Stimulated activated CD4-positive, alpha-beta T cell treated with anti-CD3 and anti-CD28 coated beads, TNF-alpha, amount 100 ng/mL, for 24 hours (primary cell): ENCODE measurements around the gene FADS1.
A peak's percentile ranks its signal among the peaks of the same experiment; 100 is the strongest.

Experiments used
- DNase-seq, 3 experiments: peaks; one replicate each; pipeline ENCODE4 v3.0.0-alpha.2; 2020; ENCODE audit warnings: low read depth in 3 of 3

FADS1 gene

DNA sequence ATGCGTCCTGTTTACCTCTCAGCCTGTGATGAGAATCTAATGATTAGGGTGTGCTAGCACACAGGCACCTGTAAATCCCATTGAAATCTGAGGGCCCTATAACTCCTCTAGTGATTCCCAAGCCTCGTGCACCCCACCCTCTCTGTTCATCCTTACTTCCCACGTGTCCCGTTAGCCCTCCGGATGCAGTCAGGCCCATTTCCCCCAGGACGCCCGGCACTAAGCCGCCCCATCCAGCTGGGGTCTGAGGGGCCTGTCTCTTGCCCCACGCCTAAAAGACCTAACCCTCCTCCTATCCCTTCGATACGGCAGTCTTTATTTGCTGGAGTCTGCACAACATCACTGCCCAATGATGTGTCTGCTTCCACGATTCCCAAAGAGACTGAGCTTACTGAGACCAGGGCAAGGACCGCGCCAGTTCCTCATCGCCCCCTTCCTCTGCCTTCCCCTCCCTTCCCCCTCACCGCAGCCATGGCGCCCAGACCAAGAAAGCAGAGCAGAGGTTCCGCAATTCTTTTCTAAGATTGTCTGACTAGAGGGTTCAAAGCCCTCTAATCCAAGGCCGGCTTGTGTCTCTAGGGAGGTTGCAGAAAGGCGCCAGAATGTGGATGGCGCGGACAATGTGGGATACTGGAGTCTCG is 10.2 kb upstream of the FADS1 start:
- no peak for DNase-seq

DNA sequence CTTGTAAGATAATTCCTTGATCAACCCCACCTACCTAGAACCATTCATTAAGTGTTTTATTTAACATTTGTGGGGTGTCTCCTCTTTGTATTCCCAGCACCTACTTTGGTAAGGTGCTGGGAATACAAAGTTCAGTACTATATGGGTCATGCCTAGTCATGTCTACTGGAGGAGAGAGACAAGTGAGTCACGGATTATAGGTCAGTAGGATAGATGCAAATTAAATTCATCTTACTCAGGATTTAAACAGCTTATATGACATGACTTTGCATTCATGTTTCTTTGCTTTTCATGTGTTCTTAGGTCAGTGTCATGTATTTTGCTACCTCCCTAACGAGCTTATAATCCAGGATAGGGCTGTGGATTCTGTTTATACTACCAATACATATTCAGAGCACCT is 3.4 kb upstream of the FADS1 start:
- no peak for DNase-seq

DNA sequence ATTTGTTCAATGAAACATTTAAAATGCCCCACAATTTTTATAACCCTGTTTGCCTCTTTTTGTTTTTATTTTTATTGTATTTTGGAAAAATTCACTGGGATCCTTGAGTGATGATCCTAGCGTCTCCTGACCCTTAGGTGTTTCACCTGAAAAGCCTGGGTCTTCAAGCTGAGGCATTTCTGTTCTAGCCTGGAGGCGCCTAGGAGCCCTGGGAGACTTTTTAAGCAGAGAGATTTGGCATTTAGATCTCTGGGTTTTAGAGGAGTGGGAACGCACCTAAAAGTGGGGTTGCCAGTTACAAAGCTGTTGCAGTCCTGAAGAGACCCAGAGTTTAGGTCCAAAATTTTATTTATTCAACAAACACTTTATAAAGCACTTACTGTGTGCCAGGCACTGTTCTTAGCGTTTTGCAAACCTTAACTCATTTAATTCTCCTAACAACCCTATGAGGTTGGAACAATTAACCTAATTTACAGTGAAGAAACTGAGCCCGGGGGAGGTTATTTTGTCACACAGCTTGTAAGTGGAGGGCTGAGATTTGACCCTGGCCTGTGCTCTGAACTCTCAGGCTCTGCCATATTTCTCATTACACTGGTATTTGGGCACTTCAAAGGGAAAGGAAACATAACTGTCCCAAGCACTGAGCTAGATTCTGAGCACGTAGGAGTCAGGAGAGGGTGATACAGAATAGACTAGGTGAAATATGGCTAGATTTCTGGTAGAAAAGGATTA is 834 bp upstream of the FADS1 start:
- no peak for DNase-seq

DNA sequence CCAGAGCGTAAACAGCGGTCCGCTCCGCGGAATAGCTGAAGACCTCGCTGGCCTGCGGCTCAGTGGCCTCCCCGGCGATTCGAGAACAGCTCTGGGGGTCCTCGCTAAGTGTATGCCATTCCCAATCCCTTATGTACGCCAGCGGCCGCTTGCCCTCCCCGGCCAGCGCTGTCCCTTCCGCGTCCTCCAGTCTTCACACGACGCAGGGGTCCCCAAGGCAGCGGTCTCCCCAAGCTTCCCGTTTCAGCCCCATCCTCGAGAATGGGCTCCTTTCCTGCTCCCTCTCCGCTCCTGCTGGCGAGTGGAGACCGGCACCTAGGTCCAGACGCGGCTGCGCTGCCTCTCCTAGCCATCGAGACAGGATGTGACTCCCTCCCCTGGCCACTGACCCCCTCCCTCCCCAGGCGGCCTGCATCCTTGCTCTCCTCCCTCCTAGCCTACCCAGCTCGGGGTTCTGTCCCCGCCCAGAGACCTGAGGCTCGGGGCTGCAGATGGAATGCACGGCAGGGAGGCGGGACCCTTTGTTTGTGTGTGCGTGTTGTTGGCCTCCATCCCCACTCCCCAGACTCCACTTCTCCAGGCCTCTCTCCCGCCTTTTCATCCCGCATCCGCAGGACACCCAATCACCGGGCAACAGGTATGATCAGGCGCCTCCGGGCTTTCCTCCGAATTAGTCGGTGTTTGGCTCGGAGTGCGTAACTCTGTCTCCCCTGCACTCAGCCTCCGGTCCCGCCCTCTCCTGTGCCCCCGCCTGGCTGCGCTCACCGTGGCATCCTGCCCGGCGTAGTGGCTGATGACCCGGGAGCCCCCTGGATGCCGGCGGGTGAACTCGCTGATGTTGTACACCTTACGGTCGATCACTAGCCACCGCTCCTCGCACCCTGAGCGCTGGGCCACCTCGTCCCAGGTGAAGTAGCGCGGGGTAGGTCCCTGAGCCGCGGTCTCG is 740 bp downstream of the FADS1 start:
- peak in 1 of 3 experiments; percentile 52 for DNase-seq

DNA sequence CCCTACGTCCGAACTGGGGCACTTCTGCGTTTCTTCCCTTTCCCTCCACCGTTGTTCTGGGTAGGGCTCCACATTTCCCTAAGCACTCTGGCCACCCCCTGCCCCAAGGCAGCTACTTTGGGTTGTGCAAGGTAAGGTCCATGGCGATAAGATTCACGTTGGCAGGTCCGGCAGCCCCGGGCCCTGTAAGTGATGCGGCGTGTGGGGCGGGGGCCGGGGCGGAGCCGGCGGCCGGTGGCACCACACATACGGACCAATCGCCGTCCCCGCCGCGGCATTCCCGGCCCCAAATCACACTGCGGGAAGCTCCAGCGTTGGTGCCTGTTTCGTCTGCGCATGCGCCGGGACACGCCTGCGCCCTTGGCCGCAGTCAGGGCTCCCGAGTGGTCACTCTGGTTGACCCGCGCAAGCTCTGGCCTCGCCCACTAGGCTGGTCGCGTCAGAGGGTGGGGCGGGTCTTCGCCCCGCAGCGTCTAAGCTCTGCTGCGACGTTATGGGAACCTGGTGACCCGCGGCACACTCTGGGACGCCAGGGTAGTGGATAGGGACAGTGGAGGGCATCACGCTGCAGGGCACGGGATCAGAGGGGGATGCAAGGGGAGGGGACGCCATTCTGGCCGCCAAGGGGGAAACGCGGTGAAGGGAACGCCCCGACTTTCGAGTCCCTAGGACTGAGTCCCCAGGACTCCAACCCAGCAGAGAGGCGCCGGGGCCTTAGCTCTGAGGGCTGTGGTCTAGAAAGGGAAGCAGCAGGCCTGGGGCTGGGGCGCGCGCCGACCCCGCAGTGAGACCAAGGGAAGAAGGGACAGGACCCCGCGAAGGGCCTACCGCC is 1.6 kb downstream of the FADS1 start:
- peak in 1 of 3 experiments; percentile 59 for DNase-seq

DNA sequence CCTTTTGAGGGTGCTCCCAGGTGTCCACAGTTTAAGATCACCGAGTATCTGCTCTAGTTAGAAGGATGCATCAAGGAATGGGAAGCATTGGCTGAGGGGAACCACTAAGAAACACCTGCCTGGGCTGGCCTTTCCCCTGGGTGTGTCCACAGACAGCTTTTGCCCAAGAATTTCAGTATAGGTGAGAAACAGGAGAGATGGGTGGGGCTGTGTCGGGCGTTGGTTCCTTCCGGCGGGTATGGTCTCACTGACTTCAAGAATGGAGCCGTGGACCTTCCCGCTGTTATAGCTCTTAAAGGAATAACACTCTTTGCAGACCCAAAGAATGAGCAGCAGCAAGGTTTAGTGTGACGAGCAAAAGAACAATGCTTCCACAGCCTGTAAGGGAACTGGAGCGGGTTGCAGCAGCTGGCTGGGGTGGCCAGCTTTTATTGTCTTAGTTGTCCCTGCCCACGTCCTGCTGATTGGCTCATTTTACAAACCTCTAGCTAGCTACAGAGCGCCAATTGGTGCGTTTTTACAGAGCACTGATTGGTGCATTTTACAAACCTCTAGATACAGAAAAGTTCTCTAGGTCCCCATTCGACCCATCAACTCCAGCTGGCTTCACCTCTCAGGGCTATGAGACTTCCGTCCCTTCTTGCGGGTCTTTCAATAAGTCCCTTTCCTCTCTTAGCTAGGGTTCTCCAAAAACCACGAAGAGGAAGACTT is 2.4 kb downstream of the FADS1 start:
- DNase-seq = no peak

DNA sequence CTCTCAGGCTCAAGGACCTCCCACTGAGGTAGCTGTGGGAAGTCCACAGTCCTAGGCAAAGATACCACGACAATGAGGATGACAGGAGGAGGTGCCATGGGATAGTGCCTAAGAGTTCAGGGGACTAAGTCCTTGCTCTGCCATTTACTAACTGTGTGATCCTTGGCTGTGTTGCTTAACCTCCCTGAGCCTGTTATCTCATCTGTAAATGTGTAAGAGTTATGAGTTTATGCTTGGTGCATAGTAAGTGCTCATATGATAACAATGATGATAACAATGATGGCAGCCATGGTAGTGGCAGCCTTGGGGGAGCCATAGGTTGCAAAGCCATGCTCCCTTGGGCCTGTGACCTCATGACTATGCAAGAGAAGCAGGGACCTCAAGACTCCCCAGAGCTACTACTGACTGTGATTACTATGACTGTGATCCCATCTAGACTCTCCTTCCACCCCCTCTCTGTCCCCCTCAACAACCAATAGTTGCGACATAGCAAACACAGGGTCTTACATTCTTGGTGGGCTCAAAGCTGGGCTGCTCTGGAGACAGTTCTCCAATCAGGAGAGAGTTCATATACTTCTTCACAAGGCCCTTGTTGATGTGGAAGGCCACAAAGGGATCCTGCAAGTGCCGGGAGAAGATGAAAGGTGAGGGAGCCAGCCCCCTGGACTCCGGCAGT is 3.9 kb downstream of the FADS1 start:
- DNase-seq = no peak

DNA sequence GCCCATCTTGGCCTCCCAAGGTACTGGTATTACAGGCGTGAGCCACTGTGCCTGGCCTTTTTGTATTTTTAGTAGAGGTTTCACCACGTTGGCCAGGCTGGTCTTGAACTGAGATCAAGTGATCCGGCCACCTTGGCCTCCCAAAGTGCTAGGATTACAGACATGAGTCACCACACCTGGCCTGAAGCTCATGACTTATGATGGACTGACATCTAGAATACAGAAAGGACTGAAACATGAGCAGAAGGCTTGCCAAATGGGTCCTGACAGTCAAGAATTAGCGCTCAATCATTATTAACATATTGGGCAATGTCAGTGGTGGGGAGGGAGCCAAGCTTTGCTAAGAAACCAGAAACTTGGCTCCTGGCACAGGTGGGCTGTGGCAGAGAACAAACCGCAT is 5.0 kb downstream of the FADS1 start:
- DNase-seq = no peak

DNA sequence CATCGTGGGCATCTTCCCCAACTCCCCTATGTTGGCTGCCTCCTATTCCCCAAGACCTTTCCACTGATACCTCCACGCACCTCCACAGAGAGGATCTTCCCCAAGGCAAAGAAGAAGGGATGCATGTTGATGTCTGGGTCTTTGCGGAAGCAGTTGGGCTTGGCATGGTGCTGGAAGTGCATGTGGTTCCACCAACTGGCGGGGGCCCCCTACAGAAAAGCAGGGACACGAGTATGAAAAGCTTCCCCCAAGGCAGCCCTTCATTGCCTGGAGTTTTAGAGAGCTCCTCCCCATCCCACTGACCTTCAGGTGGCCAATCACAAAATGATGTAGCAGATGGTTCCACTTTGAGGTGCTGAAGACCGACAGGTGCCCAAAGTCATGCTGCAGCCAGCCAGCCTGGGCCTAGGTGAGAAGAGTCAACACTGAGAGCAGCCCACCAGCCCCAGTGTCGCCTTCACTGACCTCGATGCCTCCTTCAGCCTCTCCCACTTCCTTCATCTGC is 6.1 kb downstream of the FADS1 start:
- no peak for DNase-seq

DNA sequence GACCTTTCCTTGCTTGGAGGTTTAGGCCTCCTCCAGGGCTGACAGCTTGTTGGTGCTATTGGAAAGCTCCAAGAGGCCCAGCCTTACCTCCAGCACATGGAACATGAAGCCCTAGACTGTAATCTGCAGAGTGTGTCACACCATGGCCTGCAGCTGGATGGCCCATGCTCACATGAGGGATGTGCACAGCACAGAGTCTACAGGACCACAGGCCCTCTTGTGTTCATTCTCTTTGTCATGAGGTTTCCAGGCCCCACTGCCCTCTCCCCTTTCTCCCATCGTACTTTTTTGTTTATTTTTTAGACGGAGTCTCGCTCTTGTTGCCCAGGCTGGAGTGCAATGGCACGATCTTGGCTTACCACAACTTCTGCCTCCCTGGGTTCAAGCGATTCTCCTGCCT is 10.0 kb downstream of the FADS1 start:
- DNase-seq = no peak

DNA sequence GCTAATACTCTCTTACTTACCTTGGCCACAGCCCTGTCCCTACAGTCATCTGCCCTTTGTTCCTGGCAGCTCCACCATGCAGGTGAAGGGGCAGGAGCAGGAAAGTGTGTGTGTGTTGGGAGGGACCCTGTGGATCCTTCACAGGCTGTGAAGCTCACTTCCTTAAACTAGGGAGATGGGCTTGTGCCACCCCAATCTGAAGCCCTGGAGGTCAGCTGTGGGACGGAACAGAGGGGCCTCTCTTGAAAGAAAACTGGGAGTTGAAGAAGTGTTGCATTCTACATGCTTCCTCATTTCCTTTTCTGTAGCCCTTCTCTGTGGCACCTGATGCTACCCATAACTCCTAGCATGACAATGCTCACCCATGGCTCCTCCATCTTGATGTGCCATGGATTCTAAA is 11.7 kb downstream of the FADS1 start:
- DNase-seq = no peak

DNA sequence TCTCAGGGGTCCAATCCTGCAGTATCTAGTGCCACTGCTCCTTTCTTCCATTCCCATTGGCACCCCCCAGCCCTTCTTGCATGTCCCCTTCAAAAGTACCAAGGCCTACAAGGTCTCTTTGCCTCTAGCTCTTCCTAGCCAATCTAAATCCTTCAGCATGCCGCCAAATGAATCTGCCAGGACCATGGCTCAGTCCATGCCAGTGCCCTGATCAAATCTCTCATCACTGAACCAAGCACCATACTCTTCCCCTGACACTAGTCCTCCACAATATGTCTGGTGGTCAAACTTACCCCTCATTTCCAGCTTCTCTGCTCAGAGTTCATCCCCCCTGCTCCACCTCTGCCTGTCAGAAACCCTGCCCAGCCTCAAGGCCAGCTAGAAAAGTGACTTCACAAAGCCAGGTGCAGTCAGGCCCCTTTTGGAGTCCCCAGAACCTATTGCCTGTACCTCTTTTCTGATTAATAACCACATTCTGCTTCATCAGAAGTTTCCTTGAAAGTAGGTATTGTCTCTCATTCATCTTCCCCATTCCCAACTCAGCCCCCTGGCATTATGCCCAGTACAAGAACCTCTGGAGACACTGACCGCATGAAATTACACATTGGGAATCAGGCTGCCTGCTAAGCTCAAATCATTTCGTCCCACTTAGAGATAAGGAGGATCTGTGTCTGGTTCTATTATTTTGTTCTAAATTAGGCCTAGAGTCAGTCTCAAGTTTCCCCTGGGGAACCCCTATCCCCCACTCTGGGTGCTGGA is 12.7 kb downstream of the FADS1 start:
- DNase-seq = no peak

DNA sequence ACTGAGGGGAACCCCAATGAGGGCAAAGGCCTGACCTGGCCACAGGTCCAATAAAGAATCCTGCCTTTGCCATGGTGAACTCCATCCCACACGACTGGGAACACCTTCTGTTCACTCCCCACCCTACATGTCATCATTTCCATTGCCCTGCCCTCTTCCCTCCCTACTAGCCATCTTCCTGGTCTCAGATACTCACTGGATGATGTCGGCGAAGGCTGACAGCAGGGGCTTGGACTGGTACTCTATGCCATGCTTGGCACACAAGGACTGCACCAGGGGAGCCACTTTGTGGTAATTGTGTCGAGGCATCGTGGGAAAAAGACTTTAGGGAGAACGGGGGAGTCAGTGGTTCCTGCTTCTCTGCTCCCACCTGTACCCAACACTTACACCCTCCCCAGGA is 14.2 kb downstream of the FADS1 start:
- no peak for DNase-seq

DNA sequence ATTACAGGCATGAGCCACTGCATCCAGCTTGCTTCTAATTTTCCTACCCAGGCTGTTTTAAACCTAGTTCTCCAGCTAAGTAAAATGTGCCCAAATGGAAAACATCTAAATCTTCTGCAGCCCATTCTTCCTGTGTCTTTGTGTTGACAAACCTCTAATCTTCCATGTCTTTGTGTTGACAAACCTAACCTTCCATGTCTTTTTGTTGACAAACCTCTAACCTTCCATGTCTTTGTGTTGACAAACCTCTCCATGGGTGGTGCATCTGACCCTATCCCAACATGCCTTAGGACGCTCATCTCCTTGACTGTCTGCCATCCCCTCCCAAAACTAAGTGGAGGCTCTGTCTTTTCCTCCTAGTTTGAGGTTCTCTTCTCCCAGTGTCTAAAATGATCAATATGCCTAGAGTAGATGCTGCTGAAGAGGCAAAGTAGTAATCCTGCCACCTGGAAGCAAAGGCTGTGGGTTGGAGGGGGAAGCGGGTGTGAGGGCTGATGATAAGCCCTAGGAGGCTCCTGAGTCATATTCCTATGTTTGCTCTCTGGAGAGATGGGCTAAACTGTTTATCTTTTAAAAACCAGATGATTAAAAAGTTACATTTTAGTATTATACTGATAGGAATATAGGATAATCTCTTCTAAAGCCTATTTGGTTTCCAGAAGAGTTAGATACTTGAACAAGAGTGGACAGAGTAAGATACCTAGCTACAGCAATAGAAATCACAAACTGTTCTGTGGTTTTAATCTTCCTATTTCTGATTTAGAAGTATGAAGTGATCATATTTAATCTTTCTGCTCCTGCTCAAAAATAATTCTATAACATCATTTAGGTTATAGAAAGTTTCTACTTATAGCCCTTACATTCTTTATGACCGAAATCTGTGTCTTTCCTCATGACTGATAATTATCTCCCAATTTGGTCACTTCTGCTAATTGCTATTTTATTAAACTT is 16.2 kb downstream of the FADS1 start:
- no peak for DNase-seq

DNA sequence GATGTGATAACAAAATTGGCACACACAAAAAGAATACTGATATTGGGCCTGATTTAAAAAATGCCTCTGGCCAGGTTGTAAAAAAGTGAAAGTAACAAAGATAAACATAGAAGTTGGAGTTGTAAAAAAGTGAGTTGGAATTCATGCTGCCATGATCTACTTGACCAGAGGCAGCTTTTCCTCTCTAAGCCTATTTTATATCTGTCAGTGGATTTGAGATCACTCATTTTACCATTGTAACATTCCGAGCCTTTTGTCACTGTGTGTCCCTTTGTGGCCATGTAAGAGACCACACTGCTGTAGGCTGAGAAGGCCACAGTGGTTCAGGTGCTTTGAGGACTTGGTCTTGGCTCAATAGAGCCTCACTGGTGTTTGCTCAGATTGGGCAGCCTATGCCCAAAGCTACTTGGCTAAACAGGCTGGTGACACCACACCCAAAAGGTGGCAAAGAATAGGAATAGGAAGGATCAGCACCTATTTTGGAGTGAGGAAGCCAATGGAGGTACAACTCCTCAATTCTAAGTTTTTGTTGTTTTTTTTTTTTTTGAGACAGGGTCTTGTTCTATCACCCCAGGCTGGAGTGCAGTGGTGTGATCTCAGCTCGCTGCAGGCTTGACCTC is 17.0 kb downstream of the FADS1 start:
- DNase-seq = no peak

DNA sequence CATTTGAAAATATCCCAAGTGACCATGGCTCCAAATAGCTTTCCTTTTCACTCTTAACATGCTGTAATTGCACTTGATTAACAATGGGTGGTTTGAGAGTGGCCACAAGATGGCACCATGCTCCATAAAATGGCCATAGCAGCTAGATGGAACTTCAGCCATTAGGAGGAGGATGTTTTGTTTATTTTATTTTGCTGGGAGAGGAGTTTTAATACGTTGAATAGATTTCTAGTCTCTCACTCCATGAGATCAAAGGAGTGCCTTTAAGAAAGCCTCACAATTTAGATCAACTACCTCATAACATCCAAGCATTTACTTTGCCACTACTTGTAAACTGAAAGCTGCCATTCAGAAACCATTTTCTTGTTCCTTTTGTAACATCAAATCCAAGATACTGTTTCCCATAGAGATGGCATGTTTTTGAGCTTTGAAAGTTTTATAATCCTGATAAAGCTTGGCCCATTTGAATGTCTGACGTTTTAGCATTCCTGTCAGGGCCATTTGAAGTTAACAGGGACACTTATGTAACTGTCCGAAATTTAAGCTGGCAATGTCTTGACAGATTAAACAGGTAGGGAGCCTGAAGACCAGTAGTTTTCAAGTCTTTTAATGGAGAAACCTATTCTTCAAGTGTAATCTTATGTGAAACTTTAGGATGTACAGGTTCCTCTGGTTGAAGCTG is 19.4 kb downstream of the FADS1 start:
- peak in 1 of 3 experiments; percentile 37 for DNase-seq

DNA sequence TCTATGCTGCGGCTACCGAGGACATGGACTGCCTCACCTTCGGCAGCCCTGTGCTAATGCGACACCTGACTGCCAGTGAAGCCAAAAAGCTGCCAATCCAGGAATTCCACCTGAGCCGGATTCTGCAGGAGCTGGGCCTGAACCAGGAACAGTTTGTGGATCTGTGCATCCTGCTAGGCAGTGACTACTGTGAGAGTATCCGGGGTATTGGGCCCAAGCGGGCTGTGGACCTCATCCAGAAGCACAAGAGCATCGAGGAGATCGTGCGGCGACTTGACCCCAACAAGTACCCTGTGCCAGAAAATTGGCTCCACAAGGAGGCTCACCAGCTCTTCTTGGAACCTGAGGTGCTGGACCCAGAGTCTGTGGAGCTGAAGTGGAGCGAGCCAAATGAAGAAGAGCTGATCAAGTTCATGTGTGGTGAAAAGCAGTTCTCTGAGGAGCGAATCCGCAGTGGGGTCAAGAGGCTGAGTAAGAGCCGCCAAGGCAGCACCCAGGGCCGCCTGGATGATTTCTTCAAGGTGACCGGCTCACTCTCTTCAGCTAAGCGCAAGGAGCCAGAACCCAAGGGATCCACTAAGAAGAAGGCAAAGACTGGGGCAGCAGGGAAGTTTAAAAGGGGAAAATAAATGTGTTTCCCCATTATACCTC is 20.8 kb downstream of the FADS1 start:
- no peak for DNase-seq
